T1000 (cell line): ENCODE data around the gene KDM4C.
A peak's percentile ranks its signal among the peaks of the same experiment; 100 is the strongest.
"Not testable (repeated sequence)": the region's sequence is repeated elsewhere in the genome, so short reads cannot be mapped to it uniquely, and the experiment has no call there.

Source experiments
- DNase-seq: peaks from one replicate; lab custom pipeline; 2025; ENCODE audit warnings: mixed read lengths; lab: John Stamatoyannopoulos, UW

The KDM4C gene

GRCh38 chr9:6931913-6932312 lies 174.1 kb downstream of the KDM4C start:
- DNase-seq: peak; percentile 25

- DNase-seq: no peak
These were observed 178.3 kb downstream of the KDM4C start for GRCh38 chr9:6936103-6936502.

GRCh38 chr9:6937209-6937608 lies 179.4 kb downstream of the KDM4C start:
- DNase-seq: no peak

GRCh38 chr9:6938447-6938846 lies 180.7 kb downstream of the KDM4C start:
- no peak for DNase-seq

- DNase-seq: no peak
These were observed 181.1 kb downstream of the KDM4C start for GRCh38 chr9:6938873-6939272.

GRCh38 chr9:6941501-6941900 lies 183.7 kb downstream of the KDM4C start:
- no peak for DNase-seq

GRCh38 chr9:6942406-6942805 lies 184.6 kb downstream of the KDM4C start:
- no peak for DNase-seq

- DNase-seq: no peak
These were observed 185.5 kb downstream of the KDM4C start for GRCh38 chr9:6943293-6943692.

- no peak for DNase-seq
These were observed 186.3 kb downstream of the KDM4C start for GRCh38 chr9:6944093-6944551.

- no peak for DNase-seq
These were observed 187.1 kb downstream of the KDM4C start for GRCh38 chr9:6944896-6945295.

GRCh38 chr9:6945816-6946215 lies 188.0 kb downstream of the KDM4C start:
- DNase-seq: no peak

GRCh38 chr9:6946583-6947166 lies 188.9 kb downstream of the KDM4C start:
- DNase-seq: no peak

GRCh38 chr9:6948921-6949320 lies 191.1 kb downstream of the KDM4C start:
- DNase-seq: not testable (repeated sequence)

- DNase-seq: no peak
These were observed 197.6 kb downstream of the KDM4C start for GRCh38 chr9:6955251-6955921.

- DNase-seq: no peak
These were observed 199.1 kb downstream of the KDM4C start for GRCh38 chr9:6956879-6957278.

- DNase-seq: no peak
These were observed 201.7 kb downstream of the KDM4C start for GRCh38 chr9:6959270-6960000.

GRCh38 chr9:6960777-6961176 lies 203.0 kb downstream of the KDM4C start:
- DNase-seq: no peak

GRCh38 chr9:6961845-6962522 lies 204.2 kb downstream of the KDM4C start:
- no peak for DNase-seq

- DNase-seq: no peak
These were observed 207.8 kb downstream of the KDM4C start for GRCh38 chr9:6965566-6965965.

GRCh38 chr9:6968271-6968670 lies 210.5 kb downstream of the KDM4C start:
- no peak for DNase-seq

- no peak for DNase-seq
These were observed 212.0 kb downstream of the KDM4C start for GRCh38 chr9:6969805-6970204.

- no peak for DNase-seq
These were observed 215.3 kb downstream of the KDM4C start for GRCh38 chr9:6973089-6973488.

GRCh38 chr9:6973762-6974161 lies 216.0 kb downstream of the KDM4C start:
- no peak for DNase-seq
